ENCODE results near the gene ORM2.
"Not testable (repeated sequence)": the region's sequence is repeated elsewhere in the genome, so short reads cannot be mapped to it uniquely, and the experiment has no call there.

Gene ORM2

GRCh38 chr9:114314881-114315722 is 14.6 kb upstream of the ORM2 start:
- no peak for DNase-seq (ENCODE audit: low spot score)

GRCh38 chr9:114315723-114316363 is 13.8 kb upstream of the ORM2 start:
- DNase-seq (ENCODE audit: low spot score) = no peak

- no peak for DNase-seq (ENCODE audit: low spot score)
Measured at GRCh38 chr9:114316605-114317230, 13.0 kb upstream of the ORM2 start.

GRCh38 chr9:114317665-114318357 is 11.9 kb upstream of the ORM2 start:
- no peak for DNase-seq (ENCODE audit: low spot score)

GRCh38 chr9:114318416-114318815 is 11.3 kb upstream of the ORM2 start:
- no peak for DNase-seq (ENCODE audit: low spot score)

- no peak for DNase-seq (ENCODE audit: low spot score)
Measured at GRCh38 chr9:114319147-114319546, 10.5 kb upstream of the ORM2 start.

GRCh38 chr9:114320710-114321109 is 9.0 kb upstream of the ORM2 start:
- peak; percentile 8 for DNase-seq (ENCODE audit: low spot score)

- no peak for DNase-seq (ENCODE audit: low spot score)
Measured at GRCh38 chr9:114321759-114322158, 7.9 kb upstream of the ORM2 start.

GRCh38 chr9:114322160-114322818 is 7.4 kb upstream of the ORM2 start:
- not testable (repeated sequence) for DNase-seq (ENCODE audit: low spot score)

GRCh38 chr9:114322831-114323531 is 6.7 kb upstream of the ORM2 start, which contains the start of gene ORM1:
ORM1 (plus strand) TSS chr9:114323098; CDS start chr9:114323134, 36 bp downstream.
- not testable (repeated sequence) for DNase-seq (ENCODE audit: low spot score)

GRCh38 chr9:114323849-114324248 is 5.8 kb upstream of the ORM2 start:
- DNase-seq (ENCODE audit: low spot score) = not testable (repeated sequence)

- peak; percentile 77 for DNase-seq (ENCODE audit: low spot score)
Measured at GRCh38 chr9:114324492-114324891, 5.2 kb upstream of the ORM2 start.

- not testable (repeated sequence) for DNase-seq (ENCODE audit: low spot score)
Measured at GRCh38 chr9:114324965-114325364, 4.7 kb upstream of the ORM2 start.

GRCh38 chr9:114325684-114326254 is 3.9 kb upstream of the ORM2 start:
- DNase-seq (ENCODE audit: low spot score) = not testable (repeated sequence)

- DNase-seq (ENCODE audit: low spot score) = peak; percentile 72
Measured at GRCh38 chr9:114327749-114328148, 1.9 kb upstream of the ORM2 start.

GRCh38 chr9:114328357-114328820 is 1.3 kb upstream of the ORM2 start:
- not testable (repeated sequence) for DNase-seq (ENCODE audit: low spot score)

- peak; percentile 63 for DNase-seq (ENCODE audit: low spot score)
Measured at GRCh38 chr9:114328937-114329624, 588 bp upstream of the ORM2 start.

GRCh38 chr9:114330636-114331035 is 967 bp downstream of the ORM2 start:
- no peak for DNase-seq (ENCODE audit: low spot score)

GRCh38 chr9:114331229-114332195 is 1.8 kb downstream of the ORM2 start:
- DNase-seq (ENCODE audit: low spot score) = not testable (repeated sequence)

Data from left forelimb (tissue), 1 donor.